Measurements from ENCODE around the gene SHC2. TPM values are rescaled to one million over a fixed set of nuclear protein-coding genes. Genes with fewer than 3 reads are reported as not detected.

Gene SHC2
- total and polyA plus RNA-seq, 2 of the 8 experiments (the other 6 are each of a cell fraction or from before 2014, with no cell fraction given), result 4.4 to 7.3 TPM

DNA sequence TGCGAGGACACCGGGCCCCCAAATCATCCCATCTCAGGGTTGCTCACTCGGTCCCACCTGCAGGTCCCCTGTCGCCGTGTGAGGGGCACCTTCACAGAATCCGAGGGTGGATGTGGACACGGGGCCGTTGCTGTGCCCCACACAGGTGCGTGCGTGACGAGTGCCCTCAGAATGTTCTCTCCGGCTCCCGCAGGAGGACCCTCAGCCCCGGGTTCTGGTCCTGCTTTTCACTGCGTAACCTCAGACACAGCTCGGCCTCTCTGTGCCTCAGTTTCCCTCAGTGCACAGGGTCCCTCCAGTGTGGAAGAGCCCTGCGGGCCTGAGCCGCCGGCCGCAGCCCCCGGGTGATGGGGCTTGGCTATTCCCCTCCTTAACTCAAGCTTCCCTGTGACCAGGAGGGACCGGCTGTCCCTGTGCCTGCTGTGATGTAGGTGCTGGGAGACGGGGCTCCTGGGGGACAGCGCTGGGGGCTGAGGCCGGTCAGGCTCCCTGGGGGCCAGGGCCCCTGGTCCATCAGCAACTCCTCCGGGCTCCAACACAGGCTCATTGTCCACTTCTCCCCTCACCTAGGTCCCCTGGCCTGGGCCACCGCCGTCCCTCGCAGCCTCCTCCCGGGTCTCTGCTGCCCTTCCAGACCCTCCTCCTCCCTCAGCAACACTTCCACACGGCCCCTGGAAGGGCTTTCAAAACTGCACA is 4.8 kb downstream of the SHC2 start:
- no peak overlapping the region for H3K4me2 ChIP-seq (ENCODE audit: insufficient read depth in 1 of 2, low read depth in 2 of 2, low read length in 2 of 2)
- no peak overlapping the region for H3K27ac ChIP-seq (ENCODE audit: low read depth, low read length)
- H3K9me3 ChIP-seq (ENCODE audit: insufficient read depth in 2 of 2, low read depth in 1 of 2, low read length in 1 of 2), result peaks cover 4 to 8% of the 10 kb centered on the region in 2 experiments; a peak in 3 of 4 replicates
- H3K27me3 ChIP-seq (replicated peaks in 1 of 4; ENCODE audit: control insufficient read depth in 3 of 4, extremely low read depth in 1 of 4, insufficient read depth in 3 of 4, low read length in 3 of 4), result peaks cover 0 to 14% (median 9%) of the 10 kb centered on the region in 4 experiments; a peak in 6 of 7 replicates
- H2BK5ac ChIP-seq (ENCODE audit: low read depth, low read length), result no peak overlapping the region
- DNase-seq (ENCODE audit: low read depth in 1 of 2, low spot score in 2 of 2) (no peak), FAIRE-seq (no peak)
- no peak overlapping the region for H3K23ac ChIP-seq (ENCODE audit: insufficient read length)
- peak overlapping the region; percentile 28; the same call in 1 of the 2 replicates for H4K8ac ChIP-seq (ENCODE audit: extremely low read depth, insufficient read depth, low read length)
- no peak overlapping the region for H4K91ac ChIP-seq (replicated peaks; ENCODE audit: insufficient read length, low read length)
- H3K4me3 ChIP-seq (ENCODE audit: extremely low read depth in 1 of 4, insufficient read depth in 2 of 4, low read depth in 3 of 4, low read length in 4 of 4), result no peak overlapping the region
- H4K5ac ChIP-seq (ENCODE audit: insufficient read length, low read depth, low read length), result no peak overlapping the region
- no peaks in the 10 kb centered on the region for H4K20me1 ChIP-seq (replicated peaks in 1 of 2; ENCODE audit: control insufficient read depth in 1 of 2, insufficient read depth in 2 of 2, low read length in 2 of 2)
- no peaks in the 10 kb centered on the region for H3K36me3 ChIP-seq (ENCODE audit: control insufficient read depth in 2 of 4, insufficient read depth in 4 of 4, low read length in 3 of 4)
- peaks cover 0 to 4% (median under 1%) of the 10 kb centered on the region in 4 experiments; a peak in 3 of 7 replicates for H3K4me1 ChIP-seq (replicated peaks in 1 of 4; ENCODE audit: control insufficient read depth in 3 of 4, insufficient read depth in 4 of 4, low read length in 3 of 4)
- no peak overlapping the region for H3K14ac ChIP-seq (ENCODE audit: insufficient read length)
- ChIA-PET POLR2A (ENCODE audit: partially characterized antibody) (no interaction called here), CTCF (ENCODE audit: partially characterized antibody) (interaction anchor here (0.7 to 2.0 kb wide), 4 partner anchors 37 to 72 kb away, joined by 4 to 6 read pairs (median 4); no protein-coding TSS in a partner anchor)
- no peak overlapping the region for H2BK120ac ChIP-seq (replicated peaks; ENCODE audit: low read depth, low read length)
- H3K79me1 ChIP-seq (ENCODE audit: low read depth, low read length), result no peaks in the 10 kb centered on the region
- no peak overlapping the region for H2AK5ac ChIP-seq (ENCODE audit: low read depth, low read length)
- no peak overlapping the region for H2BK12ac ChIP-seq (ENCODE audit: low read depth, low read length)
- no peak overlapping the region for H2AFZ ChIP-seq (ENCODE audit: low read length)
- no peak overlapping the region for H3K9ac ChIP-seq (replicated peaks in 1 of 4; ENCODE audit: extremely low read depth in 1 of 4, low read depth in 3 of 4, low read length in 3 of 4)
- H3K4ac ChIP-seq (replicated peaks; ENCODE audit: insufficient read length, low read depth, low read length), result no peak overlapping the region
- H3K18ac ChIP-seq (ENCODE audit: extremely low read depth, low read length), result no peak overlapping the region
- no peaks in the 10 kb centered on the region; the same call in 1 of the 2 replicates for H3K23me2 ChIP-seq (ENCODE audit: low read depth, low read length)
- no peak overlapping the region for H3K56ac ChIP-seq (replicated peaks; ENCODE audit: insufficient read length, low read depth, low read length)
- 83% methylated on average over 29 of the region's 31 CpGs; no CpG with 5 or more reads in 1 of the 2 experiments for WGBS, 2 experiments (ENCODE audit: extremely low coverage in 1 of 2, insufficient coverage in 1 of 2, insufficient read length in 1 of 2, insufficient replicate concordance in 2 of 2, low coverage in 1 of 2, low lambda C conversion rate in 2 of 2, missing lambda C conversion rate in 1 of 2)
- H2BK15ac ChIP-seq (ENCODE audit: low read length), result no peak overlapping the region
- H2BK20ac ChIP-seq (ENCODE audit: low read length), result no peak overlapping the region
- no peaks in the 10 kb centered on the region for H3K79me2 ChIP-seq (ENCODE audit: control insufficient read depth in 1 of 2, insufficient read depth in 2 of 2, low read length in 2 of 2)
- TF ChIP-seq GTF2F1 (IDR thresholded peaks at IDR 0.05; ENCODE audit: borderline replicate concordance, low read depth, low read length) (no peak), POLR2A (IDR thresholded peaks at IDR 0.05; ENCODE audit: control extremely low read depth in 1 of 2, low read depth in 2 of 2, low read length in 2 of 2) (no peak), HDAC2 (IDR thresholded peaks at IDR 0.05; ENCODE audit: borderline replicate concordance in 1 of 2, low read depth in 2 of 2, low read length in 2 of 2) (no peak), BCL11A (IDR thresholded peaks at IDR 0.05; ENCODE audit: low read depth in 2 of 2, low read length in 2 of 2) (no peak), PHF8 (conservative IDR thresholded peaks at IDR 0.05; ENCODE audit: low read depth, low read length) (no peak), SP2 (IDR thresholded peaks at IDR 0.05; ENCODE audit: low read length) (no peak), KDM1A (IDR thresholded peaks at IDR 0.05; ENCODE audit: borderline replicate concordance, low read length) (no peak), JUND (IDR thresholded peaks at IDR 0.05; ENCODE audit: low read length) (no peak), CTBP2 (IDR thresholded peaks at IDR 0.05; ENCODE audit: borderline replicate concordance, insufficient read depth, insufficient read length, low read length) (no peak), POU5F1 (IDR thresholded peaks at IDR 0.05; ENCODE audit: low read depth, low read length) (no peak), NANOG (IDR thresholded peaks at IDR 0.05; ENCODE audit: insufficient read depth, low read depth, low read length, poor library complexity, severe bottlenecking) (no peak), RFX5 (IDR thresholded peaks at IDR 0.05; ENCODE audit: borderline replicate concordance, low read depth, low read length) (no peak)

Data from H1 (cell line).